HG02840 (cell line): Measurements from ENCODE around the gene GYPB.
"Not testable (repeated sequence)": the region's sequence is repeated elsewhere in the genome, so short reads cannot be mapped to it uniquely, and the experiment has no call there.

Source experiments
- ATAC-seq: cut with Tn5 transposase; IDR thresholded peaks from one replicate; pipeline ENCODE4 v1.9.1; 2021; ENCODE audit warnings: mild to moderate bottlenecking, moderate library complexity, moderate number of reproducible peaks; ENCODE audit not compliant: unreplicated experiment, low FRiP score

GYPB gene

GRCh38 chr4:144016057-144016605 is 3.0 kb downstream of the GYPB start:
- ATAC-seq: not testable (repeated sequence)

GRCh38 chr4:144014808-144015207 is 4.4 kb downstream of the GYPB start:
- ATAC-seq: no peak

- ATAC-seq: not testable (repeated sequence)
These were observed 10.6 kb downstream of the GYPB start for GRCh38 chr4:144008602-144009001.

DNA sequence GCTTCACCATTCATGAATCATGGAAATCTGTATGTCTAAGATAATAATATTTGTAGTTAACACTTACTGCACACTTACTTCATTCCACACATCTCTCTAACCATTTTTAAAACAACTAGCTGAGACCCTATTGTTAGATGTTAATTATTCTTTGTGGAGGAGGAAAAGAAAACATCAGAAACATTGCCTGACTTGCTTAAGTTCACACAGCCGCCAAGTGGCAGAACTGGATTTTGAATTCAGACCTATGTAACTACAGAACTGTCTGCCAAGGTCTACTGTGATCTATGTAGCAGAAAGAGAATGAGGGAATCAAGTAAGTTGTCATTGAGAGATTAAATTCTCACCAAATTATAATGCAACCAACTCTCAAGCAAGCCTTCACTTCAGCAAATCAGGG is 11.2 kb downstream of the GYPB start:
- ATAC-seq: not testable (repeated sequence)

GRCh38 chr4:144006200-144006803 is 12.9 kb downstream of the GYPB start:
- ATAC-seq: not testable (repeated sequence)

DNA sequence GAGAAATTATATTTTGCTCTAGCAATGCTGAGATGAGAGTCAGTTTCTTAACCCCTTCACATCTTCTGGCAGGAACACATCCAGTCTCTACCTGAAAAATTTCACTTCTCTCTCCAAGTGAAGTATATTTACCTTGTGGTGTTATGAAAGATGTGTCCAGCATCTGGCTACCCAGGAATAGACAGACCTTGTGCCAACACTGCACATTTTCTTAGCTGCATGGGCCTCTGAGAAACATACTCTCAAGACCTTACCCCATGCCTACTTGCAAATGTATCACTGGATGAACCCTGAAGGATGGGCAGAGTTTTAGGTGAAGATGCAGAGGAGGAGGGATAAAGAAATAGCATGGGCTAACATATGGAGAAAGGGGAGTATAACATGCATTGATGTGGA is 13.6 kb downstream of the GYPB start:
- ATAC-seq: not testable (repeated sequence)

- ATAC-seq: not testable (repeated sequence)
These were observed 14.2 kb downstream of the GYPB start for GRCh38 chr4:144004868-144005557.

DNA sequence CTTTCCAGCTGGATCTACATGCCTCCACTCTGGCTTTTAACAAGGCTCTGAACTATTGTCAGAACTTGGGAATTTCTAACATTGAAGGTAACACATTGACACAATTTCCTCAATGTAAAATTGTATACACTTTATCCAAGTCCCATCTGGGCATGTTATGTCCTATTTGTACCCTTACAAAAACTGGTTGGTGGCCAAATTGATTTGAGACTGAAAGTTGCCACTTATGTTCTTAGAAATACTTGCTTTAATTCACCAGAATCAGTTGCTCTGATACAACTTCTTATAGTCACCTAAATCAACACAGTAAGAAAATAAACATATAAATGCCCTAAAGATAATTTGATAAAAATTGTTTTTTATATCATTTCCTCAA is 15.3 kb downstream of the GYPB start:
- not testable (repeated sequence) for ATAC-seq

DNA sequence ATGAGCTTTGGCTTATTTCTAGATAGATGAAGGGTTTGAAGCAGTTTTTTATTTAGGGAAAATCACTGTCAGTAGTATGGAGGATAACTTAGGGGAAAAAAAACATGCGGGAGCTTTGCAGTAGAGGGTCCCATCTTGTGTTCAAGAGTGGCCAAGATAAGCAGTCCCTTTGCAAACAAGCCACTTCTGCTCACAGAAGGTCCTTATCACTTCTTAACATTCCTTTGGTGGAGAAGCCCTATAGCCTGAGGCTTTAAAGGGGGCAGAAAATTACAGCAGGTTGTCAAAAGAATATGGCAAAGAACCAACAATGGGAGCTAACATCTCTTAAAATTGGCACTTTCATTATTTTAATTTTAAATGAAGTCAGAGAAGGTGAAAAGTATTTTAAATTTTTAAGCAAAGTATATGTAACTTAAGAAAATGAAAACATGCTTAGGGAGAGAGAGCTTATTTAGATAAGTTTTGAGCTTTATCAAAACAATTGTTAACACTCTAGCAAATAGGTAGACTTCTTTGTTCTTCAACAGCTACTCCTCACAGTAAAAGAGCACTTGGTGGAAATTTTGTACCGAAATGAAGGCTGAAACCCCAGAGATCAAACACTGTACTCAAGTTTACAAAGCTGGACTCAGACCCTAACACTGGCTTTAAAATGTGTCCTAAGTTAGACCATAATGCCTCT is 15.8 kb downstream of the GYPB start:
- ATAC-seq: not testable (repeated sequence)

DNA sequence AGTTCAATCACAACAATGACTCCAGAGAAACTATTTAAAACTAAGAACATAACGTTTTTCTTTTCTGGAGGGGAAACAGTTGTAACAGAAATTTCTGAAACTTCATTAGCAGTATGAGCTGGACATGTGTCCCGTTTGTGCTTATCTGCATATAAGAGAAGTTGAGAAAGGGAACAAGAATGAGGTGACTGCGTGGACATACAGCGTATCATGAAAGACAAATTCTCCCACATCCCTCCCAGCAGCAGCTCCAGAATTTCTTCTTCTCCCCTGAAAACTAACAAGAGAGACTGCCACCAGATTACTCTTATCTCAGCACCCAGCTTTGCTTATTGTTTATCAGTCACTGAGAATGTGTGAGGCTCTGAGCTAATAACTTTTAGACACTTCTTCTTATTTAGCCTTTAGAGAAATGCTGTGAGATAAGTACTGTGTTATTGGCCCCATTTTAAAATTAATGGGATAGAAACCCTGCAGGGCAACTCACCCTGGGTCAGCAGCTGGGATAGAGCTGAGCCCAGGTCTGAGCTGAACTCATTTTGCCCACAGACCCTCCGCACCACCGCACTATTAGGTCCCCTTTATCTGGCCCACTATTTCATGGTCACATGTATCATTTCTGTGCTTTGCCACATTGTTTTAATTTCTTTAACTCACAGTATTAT is 18.7 kb downstream of the GYPB start:
- not testable (repeated sequence) for ATAC-seq

GRCh38 chr4:143996193-143996592 is 23.0 kb downstream of the GYPB start:
- ATAC-seq: not testable (repeated sequence)

GRCh38 chr4:143991761-143992160 is 27.4 kb downstream of the GYPB start:
- ATAC-seq: not testable (repeated sequence)

DNA sequence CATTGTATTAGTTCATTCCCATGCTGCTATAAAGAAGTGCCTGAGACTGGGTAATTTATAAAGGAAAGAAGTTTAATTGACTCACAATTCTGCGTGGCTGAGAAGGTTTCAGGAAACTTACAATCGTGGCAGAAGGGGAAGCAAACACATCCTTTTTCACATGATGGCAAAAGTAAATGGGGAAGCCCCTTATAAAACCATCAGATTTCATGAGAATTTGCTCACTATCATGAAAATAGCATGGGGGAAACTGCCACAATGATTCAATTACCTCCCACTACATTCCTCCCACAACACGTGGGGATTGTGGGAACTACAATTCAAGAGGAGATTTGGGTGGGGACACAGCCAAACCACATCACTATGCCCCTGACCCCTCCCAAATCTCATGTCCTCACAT is 28.5 kb downstream of the GYPB start:
- not testable (repeated sequence) for ATAC-seq

GRCh38 chr4:143986180-143986579 is 33.0 kb downstream of the GYPB start:
- no peak for ATAC-seq

GRCh38 chr4:143980776-143981175 is 38.4 kb downstream of the GYPB start:
- not testable (repeated sequence) for ATAC-seq

DNA sequence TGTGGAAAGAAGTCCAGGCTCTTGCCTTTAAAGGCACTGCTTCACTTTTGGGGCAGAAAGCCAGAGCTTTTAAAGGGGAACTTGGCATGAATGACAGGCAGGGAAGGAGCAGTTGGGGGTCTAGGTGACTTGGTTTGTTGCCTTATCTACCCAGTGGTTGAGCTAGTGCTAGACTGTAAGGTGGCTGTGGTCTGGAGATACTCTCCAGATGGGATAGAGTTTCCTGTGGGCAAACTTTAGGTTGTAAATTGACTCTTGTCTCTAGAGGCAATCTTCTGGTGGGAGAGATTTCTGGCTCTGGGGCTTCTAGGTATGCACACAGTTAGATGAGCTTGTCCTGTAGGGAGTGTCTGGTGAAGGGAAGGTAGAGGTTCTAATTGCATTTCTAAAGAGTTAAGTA is 43.7 kb downstream of the GYPB start:
- ATAC-seq: not testable (repeated sequence)

DNA sequence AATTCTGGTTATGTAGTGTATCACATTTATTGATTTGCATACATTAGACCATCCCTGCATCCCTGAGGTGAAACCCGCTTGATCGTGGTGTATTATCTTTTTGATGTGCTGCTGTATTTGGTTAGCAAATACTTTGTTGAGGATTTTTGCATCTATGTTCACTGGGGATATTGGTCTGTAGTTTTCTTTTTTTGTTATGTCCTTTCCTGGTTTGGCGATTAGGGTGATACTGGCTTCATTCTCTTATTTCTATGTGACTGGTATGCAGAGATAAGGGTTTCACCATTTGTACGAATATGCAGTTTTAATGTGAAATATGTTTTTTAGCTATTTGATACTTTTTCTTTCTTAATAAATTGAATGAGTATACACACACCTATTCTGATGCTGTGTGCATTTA is 45.2 kb downstream of the GYPB start:
- not testable (repeated sequence) for ATAC-seq

DNA sequence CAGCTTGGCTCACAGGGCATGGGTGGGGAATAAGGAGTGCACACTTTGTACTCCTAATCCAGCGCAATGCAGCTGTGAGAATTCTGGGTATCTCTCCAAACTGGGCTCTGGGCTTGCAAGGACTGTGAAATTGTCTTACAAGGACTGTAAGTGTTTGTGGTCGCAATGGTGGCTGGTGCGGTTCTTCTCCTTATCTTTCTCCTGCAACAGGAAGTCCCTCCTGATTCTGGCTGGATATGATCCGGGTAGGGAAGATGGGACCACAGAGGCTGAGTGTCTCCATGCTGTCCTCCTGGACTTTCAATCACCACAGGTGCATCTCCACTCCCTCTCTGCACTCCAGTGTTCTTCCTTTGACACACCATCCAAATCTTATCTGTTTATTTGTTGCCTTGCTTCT is 58.1 kb downstream of the GYPB start:
- ATAC-seq: no peak

DNA sequence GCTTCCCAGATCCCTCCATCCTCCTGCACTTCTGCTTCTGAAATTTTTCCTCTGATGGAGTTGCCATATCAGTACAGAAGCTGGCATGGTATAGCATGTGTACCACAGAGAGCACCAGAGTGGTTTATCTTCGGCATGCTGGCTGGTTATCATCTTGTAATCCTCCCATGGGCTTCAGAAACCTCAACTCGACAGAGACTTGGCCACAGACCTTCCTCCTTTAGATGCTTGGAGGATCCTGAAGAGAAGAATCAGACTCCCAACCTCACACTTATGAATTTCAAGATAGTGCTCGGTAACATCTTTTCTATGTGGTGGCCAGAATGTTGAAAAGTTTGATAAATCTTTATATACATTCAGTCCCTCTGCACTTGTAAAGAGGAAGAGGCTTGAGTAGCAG is 63.9 kb downstream of the GYPB start:
- ATAC-seq: not testable (repeated sequence)

- not testable (repeated sequence) for ATAC-seq
These were observed 67.7 kb downstream of the GYPB start for GRCh38 chr4:143951458-143951972.
